GM19438 (cell line): Measurements from ENCODE around the gene GALP.
"Not testable (repeated sequence)": the region's sequence is repeated elsewhere in the genome, so short reads cannot be mapped to it uniquely, and the experiment has no call there.

Source experiments
- ATAC-seq: cut with Tn5 transposase; IDR thresholded peaks from one replicate; pipeline ENCODE4 v1.9.1; 2021; ENCODE audit warnings: low read depth; ENCODE audit not compliant: unreplicated experiment

GALP gene

DNA sequence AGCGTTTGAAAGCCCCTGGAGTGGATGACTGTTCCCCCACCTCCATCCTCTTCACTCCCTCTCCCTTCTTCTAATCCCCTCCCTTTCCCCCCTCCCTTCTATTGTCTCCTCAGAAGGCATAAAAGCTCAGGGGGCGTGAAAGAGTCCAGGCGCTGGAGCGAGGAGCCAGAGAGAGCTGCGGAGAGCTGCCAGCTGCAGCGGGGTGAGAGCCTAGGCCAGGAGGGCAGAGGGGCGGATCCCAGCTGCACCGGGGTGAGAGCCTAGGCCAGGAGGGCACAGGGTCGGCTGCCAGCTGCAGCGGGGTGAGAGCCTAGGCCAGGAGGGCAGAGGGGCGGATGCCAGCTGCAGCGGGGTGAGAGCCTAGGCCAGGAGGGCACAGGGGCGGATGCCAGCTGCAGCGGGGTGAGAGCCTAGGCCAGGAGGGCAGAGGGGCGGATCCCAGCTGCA is at the start of gene GALP:
GALP (plus strand) TSS at position 148 of the 447 bp plus-strand sequence. CDS start 1,101 bp downstream, outside the sequence.
- not testable (repeated sequence) for ATAC-seq

DNA sequence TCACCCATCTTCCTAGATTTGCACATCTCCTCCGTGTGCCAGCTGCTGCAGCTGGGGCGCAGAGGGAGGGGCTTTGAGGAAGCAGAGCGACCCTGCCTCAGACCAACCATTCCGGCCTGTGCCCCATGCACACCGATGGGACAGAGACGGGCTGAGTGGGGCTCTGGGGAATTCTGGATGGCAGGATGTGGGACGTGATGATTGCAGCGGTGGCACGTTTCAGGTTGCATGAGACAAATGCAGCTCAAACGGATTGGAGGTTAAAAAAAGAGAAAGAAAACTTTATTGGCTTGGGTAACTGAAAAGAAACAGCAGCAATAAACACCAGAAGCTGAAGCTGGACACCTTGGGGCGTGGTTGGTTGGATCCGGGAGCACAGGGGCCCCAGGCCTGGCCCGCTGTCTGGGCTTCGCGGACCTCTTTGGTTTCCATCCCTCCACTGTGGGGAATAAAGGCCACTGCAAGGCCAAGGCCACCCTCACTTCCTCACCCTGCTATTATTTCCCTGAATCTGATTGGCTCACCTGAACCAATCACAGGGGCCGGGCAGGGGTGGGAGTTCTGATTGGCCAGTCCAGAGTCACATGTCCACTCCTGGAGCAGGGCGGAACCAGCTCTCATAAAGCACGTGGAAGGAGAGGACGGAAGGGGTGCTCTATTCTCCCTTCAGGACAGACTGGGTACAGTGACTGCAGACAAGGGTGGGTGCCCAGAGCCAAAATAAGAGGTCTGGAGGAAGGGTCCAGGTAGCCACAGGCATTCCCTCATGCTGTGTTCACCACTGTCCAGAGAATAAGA is 48.6 kb upstream of the GALP start:
- no peak for ATAC-seq

DNA sequence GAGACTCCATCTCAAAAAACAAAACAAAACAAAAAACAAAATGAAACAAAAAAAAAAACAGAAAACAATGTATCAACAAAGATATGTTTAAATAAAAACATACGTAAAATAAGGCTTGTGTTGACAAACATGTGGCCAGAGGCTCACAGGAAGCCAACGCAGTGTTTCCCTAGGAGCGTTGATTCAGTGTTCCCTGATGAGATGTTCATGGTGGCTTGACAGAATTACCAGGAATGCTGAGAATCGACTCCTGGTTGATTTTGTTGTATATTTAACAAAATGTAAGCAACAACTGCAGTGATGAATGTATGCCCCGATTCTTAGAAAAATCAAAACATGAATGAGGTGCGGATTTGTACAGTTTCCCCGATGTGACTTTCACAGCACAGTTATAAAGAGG is 45.8 kb upstream of the GALP start:
- ATAC-seq = no peak

DNA sequence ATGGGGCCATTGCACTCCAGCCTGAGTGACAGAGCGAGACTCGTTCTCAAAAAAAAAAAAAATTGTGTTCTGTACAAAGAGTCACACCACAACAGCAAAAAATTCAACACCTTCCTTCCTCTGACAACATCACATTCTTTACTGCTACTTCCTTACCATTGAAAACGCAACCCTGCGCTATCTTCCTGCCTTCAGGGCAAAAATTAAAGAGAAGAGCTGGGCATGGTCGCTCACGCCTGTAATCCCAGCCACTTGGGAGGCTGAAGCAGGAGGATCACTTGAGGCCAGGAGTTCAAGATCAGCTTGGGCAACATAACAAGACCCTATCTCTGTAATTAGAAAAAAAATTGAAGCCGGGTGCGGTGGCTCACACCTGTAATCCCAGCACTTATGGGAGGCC is 44.2 kb upstream of the GALP start:
- no peak for ATAC-seq

DNA sequence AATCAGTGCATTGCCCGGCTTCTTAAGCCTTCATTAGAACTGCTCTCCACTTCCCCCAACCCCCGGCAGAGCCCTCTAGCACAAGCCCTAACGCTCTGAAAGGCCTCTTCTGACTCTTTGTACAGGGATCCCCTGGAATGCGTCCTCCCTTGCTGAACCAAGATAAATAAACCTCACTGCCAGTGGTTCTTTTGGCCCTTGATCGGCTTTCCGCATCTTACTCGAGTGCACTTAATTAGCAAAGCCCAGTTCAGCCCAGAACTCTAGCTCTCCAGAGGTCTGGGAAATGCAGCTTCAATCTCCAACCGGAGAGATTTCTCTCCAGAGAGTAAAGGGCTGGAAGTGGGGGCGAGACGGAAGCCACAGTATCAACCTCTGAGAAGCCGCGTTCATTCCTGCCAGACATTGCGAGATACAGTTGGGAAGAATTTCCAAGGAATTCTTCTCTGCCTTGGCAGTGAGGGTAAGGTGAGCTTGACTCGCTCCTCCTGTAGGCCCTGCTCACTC is 43.4 kb upstream of the GALP start:
- no peak for ATAC-seq

DNA sequence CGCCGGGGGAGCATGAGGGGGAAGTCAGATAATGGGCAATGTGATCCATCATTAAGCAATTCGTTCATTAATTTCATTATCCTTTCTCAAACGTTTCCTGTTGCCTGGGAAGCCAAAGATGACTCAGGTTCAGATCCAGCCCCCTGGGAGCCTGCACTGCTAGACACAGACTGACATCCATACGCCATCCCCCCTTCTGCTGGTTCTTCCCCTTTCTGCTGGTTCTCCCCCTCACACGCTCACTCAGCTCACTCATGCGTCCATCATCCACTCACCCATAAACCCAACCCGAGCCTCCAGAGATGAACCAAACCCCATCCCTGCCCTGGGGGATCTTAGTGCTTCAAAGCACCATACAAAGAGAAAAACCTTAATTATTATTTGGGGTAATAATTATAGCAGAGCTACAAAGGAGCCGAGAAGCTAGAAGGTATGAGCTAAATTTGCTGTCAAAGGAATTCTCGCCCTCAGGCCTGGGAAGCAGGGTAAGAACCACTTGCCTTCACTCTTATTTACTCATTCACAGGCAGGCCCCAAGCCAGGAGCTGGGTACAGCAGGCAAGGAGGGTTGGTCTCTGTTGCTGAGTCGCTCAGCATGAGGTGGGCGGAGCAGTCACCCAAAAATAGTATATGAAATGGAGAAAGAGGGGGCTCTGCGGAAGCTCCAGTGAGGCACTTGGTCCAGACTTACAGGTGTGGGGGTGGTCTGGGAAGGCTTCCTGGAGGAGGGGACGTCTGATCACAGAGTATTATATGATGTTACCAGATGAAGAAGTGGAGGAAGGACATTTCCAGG is 41.8 kb upstream of the GALP start:
- peak; percentile 53 for ATAC-seq

DNA sequence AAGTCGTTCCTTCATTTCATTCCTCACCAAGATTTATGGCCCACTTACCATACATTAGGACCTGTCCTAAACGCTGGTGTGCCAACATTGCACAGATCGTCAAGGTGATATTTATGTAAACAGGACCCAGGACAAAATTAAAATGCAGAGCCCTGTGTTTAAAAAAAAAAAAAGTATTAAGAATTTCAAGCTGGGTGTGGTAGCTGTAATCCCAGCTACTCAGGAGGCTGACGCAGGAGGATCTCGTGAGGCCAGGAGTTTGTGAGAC is 41.2 kb upstream of the GALP start:
- no peak for ATAC-seq

DNA sequence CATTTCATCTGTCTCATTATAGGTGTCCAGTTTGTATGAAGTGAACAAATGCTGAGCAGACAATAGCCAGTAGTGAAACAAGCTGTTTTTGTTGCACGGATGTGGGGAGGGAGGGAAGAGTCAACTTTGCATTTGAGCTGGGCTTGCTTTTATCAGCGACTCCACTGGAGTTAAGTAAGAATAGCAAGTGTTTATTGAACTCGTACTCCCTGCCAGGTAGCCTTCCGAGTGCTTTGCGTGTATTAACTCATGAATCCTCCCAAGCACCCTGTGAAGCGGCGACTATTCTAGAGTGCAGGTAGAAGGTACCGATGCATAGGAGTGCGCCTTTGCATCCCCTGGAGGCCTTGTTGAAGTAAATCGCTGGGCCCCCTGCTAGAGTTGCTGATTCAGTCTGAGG is 39.4 kb upstream of the GALP start:
- no peak for ATAC-seq

DNA sequence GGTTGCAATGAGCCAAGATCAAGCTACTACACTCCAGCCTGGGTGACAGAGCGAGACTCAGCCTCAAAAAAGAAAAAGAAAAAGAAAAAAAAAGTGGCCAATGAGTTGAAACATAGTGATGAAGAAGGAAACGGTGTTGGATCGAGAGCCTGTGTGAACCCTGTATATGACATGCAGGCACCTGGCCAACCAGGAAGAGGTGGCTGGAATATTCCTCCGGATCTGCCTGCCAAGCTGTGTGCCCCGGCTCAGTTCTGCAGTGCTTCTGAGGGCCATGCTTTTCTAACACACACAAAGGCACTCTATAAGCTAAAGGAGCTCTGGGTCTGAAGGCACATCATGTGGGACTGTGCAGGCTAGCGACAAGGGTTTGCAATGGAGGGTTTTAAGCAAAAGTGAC is 38.4 kb upstream of the GALP start:
- no peak for ATAC-seq

DNA sequence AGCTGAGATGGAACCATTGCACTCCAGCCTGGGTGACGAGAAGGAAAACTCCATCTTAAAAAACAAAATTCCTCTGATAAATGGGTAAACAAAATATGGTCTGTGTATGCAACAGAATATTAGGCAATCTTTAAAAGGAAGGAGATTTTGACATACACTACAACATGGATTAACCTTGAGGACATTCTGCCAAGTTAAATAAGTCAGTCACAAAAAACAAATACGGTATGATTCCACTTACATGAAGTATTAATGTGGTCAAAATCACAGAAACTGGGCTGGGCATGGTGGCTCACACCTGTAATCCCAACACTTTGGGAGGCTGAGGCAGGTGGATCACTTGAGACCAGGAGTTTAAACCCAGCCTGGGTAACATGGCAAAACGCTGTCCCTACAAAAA is 37.7 kb upstream of the GALP start:
- no peak for ATAC-seq

DNA sequence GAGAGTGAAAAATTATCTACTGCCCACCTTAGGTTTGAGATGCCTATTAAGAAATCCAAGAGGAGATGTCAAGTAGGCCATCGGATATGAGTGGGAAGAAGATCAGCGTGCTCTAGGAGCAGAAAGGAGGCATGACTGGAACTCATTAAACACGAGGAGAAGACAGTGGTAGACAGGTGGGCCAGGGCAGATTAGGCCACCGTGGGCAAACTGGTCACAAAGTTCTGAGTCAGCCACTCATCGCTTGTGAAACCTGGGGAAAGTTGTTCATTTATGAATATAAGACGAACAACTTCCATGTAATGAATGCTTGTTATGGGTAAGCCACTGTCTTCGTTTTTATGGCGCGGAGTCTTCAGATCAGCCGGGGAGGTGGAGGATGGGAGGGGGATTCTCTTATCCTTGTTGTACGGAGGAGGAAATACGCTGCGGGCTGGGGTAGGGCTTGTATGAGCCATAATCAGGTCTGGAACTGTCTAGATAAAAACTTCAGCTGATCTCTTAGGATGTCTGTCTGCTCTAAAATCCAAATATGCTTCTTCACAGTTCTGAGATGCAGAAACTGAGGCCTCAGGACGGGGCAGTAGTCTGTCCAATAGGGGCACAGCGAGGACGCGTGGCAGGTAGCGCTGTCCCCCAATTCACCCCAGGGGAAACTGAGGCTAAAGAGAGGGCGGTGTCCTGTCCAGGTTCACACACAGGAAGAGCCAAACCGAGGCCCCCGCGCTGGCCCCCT is 35.8 kb upstream of the GALP start:
- no peak for ATAC-seq

DNA sequence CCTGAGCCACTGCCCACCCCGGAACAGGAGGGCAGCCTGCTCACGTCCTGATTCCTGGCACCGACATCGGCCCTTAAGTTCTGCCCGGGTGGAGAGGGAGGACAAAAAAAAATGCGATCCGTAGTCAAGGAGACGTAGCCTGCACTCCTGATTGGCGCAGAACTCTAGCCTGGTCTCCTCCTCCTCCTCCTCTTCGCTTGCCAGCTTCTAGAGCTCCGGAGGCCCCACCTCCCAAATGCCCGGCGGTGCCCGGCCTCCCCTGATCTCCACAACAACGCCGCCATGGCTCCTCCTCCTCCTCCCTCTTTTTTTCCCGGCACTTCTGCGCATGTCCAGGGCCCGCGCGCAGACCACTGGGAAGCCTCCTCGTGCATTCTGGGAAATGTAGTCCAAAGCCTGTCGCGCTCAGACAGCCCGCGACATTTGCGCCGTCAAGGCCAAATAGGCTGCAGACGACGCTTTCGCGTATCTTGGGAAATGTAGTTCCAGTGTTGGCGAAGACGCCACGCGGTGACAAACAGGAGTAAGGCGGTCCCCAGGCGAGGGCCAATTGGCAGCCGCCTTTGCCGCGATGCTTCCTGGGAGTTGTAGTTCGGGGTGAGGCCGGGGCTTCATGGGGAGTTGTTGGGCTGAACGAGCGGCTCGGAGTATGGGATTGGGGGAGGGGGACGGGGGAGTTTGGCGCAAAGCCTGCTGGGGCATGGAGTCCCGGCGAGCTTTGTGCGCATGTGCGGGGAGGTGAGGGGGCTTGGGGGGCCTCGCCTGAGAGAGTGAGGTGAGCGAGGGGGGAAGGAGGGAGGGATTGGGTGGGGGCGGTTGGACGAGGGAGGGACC is 35.0 kb upstream of the GALP start, which contains the start of gene ZNF444:
ZNF444 (plus strand) TSS at position 705 of the 834 bp plus-strand sequence. CDS start 5,625 bp downstream, outside the sequence.
- peak; percentile 75 for ATAC-seq

DNA sequence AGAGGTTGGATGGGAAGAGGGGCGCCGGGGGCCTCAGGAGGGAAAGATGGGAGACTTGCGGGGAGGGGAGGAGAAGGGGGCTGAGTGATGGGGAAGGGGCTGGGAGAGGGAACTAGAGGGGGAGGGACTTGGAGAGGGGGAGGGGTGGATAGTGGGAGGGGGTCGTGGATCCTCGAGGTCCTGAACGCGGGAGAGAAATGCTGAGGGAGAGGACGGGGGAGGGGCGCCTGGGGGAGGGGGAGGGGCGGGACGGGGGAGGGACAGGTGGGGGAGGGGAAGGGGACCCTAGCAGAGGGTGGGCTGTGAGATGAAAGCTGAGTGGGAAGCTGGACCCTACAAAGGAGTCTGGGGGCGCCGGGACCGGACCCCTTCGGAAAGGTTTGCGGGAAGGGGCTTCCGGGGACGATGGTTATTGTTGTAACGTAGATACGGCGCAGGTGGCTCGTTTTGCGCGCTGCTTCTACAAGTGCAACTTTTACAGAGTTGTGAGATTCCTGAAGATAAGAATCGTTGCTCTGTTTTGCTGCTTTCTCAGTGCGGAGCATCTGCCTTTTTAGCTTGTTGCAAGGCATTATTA is 34.3 kb upstream of the GALP start:
- ATAC-seq = no peak

DNA sequence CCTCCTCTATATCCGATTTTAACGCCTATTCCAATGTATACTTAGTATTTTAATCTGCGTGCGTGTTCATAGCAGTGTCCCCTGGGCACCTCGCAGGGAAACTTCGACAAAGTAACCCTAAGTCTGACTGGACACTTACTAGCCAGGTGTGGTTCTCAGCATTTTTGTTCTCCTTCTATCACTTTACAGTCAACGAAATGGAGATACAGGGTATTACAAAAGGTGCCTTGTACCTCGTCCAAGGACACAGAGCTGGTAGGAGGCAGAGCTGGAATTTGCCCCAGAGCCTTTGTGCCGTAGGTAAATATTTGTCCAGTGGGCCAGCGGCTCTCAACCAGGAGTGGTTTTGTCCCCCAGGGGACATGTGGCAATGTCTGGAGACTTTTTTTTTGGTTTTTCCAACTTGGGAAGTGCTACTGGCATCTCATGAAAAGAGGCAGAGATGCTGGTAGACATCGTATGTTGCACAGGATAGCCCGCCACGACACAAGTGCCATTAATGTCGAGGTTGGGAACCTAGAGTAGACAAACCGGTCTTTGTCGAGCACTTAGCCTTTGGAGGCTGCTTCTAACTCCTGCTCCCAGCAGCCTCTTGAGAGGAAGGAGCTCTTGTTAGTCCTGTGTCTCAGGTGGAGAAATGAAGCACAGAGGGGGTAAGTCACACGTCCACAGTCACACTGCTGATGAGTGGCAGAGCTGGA is 33.6 kb upstream of the GALP start:
- ATAC-seq = no peak

DNA sequence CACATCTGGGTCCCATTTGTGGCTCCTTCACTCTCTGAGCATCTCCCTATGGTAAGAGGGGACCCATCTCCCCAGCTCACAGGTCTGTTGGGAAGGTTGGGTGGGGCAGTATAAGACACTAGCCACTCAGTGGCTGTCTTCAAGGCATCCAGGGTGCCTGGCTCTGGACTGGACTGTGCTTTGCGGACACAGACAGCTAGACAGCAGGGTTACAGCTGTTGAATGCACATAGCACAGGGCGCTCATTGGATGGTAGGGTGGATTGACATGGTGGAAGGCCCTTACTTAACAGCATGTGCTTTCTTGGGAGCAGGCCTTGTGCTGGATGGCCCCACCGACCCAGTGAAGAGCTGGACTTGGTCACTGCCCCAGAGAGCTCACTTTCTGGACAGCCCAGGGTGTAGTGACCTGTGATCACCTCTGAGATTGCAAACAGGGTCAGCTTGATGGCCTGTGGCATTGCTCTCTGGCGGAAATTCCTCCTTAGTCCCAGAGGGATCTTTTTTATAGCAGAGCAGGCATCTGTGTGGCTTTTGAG is 32.8 kb upstream of the GALP start:
- ATAC-seq = no peak

DNA sequence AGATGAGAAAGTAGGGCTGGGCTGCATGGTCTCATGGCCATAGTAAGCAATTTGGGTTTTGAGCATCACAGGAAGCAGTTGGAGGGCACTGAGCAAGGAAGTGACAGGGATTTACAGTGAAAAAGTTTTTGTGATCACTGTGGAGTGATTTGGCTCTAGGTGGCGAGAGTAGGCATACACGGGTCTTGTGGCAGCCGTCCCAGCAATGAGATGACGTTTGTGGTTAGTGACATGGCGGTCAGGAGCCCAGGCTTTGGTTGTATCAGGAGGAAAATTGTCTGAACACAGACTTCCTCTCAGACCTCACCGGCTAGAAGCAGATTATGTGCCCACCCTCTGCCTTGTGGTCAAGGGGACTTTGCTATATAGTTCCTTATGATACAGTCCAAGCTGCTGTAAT is 31.4 kb upstream of the GALP start:
- no peak for ATAC-seq

DNA sequence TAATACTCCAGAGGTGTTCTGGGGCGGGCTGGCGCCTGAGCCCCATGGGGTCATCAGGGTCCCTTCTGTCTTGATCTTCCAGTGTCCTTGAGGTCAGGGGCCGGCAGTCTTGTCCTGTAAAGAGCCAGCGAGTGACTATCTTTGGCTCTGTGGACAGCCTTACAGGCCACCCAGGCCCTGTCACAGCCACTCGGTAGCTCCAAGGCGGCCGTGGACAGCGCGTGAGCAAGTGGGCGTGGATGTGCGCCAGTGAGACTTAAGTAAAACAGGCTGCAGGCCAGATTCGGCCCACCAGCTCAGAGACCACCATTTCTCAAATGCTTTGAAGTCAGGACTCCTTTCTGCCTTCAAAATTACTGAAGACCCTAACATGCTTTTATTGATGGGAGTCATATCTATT is 31.0 kb upstream of the GALP start:
- ATAC-seq = no peak

DNA sequence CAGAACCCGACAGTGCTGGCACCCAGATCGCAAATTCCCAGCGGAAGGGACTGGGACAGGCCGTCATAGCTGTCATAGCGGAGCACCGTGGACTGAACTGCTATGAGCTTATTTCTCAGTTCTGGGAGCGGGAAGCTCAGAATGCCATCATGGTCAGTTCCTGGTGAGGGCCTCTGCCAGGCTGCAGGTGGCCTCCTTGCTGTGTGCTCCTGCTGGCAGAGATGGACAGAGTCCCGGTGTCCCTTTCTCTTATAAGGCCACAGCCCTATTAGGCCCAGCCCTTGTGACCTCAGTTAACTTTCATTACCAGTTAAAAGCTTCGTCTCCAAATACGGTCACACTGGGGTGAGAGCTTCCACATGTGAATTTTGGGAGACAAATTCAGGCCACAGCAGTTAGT is 30.1 kb upstream of the GALP start:
- no peak for ATAC-seq

DNA sequence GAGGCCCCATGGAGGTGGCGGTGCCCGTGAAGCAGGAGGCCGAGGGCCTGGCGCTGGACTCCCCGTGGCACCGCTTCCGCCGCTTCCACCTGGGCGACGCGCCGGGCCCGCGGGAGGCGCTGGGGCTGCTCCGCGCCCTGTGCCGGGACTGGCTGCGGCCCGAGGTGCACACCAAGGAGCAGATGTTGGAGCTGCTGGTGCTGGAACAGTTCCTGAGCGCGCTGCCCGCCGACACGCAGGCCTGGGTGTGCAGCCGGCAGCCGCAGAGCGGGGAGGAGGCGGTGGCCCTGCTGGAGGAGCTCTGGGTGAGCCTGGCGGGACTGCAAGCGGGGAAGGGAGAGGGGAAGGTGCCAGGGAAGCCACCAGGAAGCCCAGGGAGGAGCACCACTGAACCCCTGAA is 28.9 kb upstream of the GALP start:
- no peak for ATAC-seq
